Right hindlimb (tissue), 1 donor: ENCODE data around the gene PURA.

Experiments
- DNase-seq: peaks from one replicate; pipeline ENCODE4 v3.0.0-alpha.2; 2018

PURA gene

DNA sequence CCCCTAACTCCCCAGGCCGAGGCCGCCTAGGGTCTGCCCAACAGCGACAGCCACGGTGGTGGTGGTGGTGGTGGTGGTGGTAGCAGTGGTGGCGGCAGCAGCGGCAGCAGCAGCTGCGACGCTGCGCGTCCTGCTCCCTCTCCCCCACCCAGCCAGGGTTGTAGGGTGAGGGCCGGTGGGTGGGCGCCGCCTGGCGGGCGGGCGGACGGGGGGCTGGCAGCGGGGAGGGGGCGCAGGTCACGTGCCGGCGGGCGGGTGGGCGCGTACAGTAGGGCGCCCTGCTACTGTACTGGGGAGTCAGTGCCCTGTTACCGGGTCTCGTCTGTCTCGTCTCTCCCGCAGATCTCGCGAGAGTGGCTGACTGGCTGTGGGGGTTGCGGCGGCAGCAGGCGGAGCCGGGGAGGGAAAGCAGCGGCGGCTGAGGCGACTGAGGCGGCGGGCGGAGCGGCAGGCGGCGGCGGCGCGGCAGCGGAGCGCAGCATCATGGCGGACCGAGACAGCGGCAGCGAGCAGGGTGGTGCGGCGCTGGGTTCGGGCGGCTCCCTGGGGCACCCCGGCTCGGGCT is at the start of gene PURA:
TSS of gene PURA (plus strand) at position 411 of the 565 bp plus-strand sequence. CDS start at position 484, 73 bp downstream.
- peak; percentile 97 for DNase-seq

DNA sequence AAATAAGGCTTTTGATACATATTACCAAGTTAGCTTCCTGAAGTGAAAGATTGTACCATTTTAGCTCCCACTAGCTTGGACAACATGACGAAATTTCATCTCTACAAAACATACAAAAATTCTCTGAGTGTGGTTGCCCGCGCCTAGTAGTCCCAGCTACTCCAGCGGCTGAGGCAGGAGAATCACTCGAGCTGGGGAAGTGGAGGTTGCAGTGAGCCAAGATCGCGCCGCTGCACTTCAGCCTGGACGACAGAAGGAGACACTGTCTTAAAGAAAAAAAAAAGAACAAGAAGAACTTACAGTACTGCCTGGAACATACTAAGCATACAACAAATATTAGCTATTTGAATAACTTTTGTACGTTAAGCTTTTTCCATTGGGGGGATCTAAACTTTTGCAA is 41.1 kb upstream of the PURA start:
- no peak for DNase-seq

DNA sequence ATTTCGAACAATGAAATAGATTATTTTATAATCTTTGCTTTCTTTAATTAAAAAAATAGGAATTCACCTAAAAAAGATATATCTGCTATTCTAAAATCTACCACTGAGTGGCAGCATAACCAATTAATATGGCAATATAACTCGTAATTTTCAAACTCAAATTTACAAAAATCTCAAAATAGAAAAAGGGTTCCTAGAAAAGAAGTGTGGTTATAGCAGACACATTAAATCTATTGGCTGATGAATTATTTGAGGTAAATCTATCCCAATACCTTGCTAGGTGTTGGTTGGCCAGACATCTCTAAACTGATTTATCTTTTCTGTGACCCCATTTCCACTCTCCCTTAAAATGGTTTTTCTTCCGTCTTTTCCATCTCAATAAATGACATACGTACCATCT is 40.6 kb upstream of the PURA start:
- DNase-seq, result no peak

DNA sequence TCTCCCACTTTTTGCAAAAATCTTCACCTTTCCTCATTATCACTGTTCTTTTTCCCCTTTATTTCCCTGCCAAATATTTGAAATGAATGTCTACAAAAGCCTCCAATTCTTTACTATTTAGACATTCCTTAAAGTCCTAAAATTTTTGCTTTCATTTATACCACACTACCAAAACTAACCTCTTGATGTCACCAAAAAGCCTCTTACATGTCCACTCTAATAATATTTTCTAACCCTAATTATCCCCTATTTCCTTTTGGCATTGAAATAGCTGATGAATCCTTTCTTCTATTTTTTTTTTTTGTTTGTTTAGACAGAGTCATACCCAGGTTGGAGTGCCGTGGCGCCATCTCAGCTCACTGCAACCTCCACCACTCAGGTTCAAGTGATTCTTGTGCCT is 38.5 kb upstream of the PURA start:
- no peak for DNase-seq

DNA sequence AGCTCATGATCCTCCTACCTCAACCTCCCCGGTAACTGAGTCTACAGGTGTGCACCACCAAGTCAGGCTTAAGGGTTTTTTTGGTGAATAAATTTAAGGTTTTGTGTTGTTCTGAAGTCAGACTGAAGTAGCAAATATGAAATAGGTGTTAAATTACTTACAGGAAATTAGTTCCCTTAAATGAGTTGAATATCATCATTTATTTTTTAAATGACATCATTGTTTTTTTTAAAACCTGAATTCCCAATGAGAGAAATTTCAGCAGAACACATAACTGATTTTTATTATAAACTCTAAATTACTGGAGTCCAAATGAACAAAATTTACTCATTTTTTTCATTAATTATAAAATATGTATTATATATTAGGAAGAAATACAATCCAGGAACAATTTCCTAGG is 37.8 kb upstream of the PURA start:
- DNase-seq, result no peak

DNA sequence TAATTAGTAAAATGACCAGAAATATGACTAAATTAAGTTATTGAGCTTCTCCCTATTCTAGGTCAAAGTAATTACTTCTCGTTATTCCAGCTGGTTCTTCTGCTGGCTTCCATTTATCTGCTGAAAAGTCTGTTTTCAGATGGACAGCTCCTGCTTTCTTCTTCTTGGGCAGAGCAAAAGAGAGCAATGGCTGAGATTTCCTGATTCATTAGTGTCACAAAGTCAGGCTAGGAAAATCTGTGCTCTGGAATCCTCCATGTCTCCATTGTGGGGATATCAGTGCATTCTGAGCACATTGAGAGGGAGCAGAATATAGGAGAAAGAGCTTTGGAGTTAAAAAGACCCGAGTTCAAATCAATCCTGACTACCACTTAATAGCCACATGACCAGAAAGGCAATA is 37.1 kb upstream of the PURA start:
- no peak for DNase-seq

DNA sequence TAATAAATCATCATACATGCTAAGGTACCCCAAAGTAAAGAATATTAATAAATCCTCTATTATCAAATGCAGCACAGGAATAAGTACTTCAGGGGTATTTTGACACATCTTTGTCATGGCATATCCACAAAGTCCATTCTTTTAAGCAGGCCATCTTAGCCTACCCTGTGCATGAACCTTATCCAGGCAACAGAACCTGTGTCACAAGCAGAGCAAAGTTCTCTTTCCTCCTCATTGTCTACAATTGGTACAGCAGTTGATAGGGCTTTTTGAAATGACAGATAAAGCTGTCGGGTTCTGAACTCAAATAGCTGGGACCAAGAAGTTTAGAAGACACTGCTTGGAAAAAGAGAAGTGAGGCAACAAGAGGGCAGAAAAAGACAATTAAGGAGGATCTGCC is 30.8 kb upstream of the PURA start:
- DNase-seq, result no peak

DNA sequence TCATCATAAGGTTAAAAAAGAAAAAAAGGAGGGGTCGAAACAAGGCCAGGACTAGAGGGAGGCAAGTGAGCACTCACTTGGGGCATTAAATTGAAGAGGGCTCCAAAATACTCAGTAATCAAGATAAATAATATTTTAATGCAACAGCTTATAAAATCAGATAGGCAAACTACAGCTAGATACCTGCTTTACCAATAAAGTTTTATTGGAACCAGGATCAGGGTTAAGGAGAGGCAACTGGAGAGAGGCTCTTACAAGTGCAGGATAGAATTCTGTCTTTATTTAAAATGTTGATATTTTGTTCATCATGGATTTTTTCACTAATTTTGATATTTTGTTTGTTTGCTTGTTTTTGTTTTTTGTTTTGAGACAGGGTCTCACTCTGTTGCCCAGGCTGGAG is 30.3 kb upstream of the PURA start:
- DNase-seq, result no peak

DNA sequence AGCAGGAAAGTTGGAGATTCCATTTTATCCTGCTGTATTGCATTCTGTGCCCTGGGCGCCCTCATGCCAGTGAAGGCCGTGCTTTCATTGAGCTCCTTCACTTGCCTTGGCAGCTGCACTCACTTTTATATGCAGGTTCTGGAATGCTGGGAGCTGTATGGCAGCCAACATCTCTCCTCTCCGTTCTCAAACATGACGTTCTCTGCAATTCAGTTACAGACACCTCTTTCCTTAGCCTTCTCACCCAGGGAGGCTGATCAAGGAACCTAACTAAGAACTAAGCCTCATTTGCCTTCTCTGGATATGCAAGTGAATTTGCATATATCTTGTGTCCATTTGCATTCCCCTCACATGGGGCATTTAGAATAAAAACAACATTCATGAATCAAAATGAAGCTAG is 29.4 kb upstream of the PURA start:
- DNase-seq, result no peak

DNA sequence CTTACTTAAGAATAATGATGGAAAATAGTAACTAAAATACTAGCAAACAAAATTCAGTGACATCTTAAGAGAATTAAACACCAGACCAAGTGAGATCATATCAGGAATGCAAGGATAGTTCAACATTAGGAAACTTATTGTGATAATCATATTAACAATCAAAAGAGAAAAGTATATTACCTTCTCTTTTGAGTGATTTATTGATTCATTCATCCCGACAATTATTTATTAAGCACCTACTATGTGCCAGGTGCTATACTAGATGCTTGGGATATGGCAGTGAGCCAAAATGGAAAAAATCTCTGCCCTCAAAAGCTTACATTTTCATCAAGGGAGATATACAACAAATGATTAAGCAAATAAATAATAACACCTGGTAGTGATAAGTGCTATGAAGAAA is 23.7 kb upstream of the PURA start:
- DNase-seq, result no peak

DNA sequence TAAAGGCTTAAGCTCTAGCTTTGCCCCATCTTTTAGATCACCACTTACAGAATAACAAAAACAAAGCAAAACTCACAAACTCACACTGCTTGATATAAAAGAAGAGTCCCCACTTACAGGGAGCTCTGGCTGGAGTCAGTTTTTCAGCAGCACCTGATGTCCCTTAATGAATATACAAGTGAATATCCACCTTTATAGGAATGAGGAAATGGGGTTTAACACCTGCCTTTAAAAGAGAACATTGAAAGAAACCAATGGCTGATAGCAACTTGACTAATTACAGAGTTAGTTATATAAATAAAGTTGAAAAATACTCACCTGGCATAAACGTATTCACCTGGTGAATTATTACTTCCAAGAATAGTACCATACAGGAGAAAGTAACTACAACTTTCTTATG is 20.7 kb upstream of the PURA start:
- no peak for DNase-seq

DNA sequence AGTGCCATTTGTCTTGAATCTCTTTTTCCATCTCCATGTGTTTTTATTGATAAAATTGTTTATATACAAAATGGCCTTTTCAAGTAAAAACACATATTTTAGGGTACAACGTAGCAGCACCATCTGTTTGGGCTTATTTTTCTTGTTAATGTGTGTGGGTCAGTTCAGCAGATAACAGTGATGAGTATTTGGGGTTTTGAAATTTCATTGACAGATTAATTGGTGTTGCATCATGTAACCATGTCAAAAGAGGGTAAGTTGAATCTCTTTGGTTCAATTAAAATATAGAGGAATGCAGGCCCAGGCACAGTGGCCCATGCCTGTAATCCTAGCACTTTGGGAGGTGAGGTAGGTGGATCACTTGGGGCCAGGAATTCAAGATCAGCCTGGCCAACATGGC is 20.0 kb upstream of the PURA start:
- DNase-seq, result no peak

DNA sequence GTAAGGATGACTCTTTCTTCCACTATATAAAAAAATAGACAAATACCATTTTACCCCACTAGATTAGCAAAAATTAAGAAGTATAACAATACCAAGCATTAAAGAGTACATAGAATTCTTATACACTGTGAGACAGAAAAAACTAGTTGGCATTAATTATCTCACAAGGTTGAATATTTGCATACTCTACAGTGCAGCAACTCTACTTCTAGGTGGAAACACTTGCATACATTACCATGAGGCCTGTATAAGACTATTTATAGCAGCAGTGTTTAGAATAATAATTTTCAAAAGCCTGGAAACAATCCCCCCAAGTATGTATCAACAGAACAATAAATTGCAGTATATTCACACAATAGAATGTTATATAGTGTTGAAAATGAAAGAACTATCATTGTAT is 19.0 kb upstream of the PURA start:
- no peak for DNase-seq

DNA sequence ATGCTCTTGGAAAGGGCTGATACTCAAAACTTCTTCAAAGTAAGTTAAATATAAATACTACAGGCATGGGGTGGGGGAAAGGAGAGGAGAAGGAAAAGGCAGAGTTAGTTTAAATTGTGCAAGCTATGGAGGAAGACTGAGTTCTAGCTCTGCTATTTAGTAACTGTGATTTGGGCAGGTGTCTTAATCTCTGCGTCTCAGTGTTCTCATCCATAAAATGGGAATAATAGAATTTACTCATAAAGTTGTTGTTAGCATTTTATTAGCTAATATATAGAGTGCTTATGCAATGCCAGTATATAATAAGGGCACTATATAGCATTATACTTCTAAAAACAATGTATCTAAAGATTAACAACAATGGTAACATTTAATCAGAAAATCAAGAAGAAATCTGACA is 12.7 kb upstream of the PURA start:
- no peak for DNase-seq

DNA sequence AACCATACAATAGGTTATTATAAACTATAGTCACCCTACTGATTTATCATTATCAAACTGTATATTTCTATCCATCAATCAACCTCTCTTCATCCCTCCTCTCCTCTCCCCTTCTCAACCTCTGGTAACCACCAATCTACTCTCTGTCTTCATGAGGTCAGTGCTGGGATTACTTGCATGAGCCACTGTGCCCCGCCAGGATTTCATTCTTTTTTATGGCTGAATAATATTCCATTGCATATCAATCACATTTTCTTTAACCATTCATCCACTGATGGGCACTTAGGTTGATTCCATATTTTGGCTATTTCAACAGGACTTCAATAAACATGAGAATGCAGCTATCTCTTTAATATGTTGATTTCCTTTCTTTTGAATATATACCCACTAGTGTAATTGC is 10.8 kb upstream of the PURA start:
- no peak for DNase-seq

DNA sequence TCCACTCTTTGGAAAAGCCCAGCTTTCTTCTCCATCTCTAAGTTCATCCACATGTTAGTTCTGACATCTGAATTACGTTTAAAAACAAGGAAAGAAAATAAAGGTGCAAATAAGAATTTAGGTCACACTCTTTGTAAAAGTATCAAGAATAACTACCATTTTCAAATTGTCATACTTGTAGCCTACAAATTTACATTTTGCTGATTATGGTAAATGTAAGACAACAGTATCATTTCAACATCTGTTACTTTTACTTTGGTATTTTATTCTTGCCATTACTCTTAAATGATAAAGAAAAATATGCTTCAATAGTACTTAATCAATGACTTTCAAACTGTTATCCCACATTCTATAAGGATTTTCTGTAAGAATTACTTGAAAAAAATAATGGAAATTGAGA is 9.8 kb upstream of the PURA start:
- DNase-seq, result no peak

DNA sequence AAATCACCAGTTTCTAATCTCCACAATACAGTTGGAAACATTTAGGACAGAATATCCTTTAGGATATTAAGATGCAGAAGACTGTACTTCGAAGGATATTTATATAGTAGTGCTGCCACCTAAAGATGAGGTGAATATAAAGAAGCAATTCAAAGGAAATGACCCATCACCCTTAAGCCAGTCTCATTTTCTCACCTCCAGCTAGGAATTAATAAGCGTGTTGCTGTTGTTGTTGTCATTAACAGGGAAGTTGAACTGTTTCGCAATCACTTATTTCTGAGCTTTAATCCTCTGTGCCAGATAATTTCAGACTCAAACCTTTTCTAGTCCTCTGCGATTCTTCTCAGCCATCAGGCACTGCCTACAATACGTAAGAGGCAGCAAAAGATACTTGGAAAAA is 7.8 kb upstream of the PURA start:
- no peak for DNase-seq

DNA sequence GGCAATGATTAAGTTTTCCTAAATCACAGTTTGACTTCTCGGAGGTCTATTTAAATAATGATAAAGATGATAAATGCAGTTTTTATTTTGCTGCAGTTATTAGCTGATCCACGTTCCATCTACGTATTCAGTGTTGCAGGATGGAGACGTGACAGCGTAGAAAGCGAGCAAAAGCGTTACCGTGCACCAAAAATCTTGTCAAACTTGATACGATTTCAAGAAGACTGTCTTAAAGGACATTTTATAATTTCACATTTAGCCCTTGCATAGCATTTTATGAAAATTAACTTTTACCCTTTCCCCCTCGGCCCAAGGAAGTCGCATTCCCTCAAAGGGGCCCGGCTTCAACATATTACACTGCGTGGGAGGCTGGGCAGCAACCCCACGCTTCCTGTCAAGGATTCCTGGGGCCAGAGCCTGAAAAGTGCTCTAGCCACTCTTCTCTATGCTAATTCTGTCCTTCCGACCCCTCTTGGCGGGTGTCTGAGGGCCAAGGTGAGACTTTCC is 7.1 kb upstream of the PURA start:
- no peak for DNase-seq

DNA sequence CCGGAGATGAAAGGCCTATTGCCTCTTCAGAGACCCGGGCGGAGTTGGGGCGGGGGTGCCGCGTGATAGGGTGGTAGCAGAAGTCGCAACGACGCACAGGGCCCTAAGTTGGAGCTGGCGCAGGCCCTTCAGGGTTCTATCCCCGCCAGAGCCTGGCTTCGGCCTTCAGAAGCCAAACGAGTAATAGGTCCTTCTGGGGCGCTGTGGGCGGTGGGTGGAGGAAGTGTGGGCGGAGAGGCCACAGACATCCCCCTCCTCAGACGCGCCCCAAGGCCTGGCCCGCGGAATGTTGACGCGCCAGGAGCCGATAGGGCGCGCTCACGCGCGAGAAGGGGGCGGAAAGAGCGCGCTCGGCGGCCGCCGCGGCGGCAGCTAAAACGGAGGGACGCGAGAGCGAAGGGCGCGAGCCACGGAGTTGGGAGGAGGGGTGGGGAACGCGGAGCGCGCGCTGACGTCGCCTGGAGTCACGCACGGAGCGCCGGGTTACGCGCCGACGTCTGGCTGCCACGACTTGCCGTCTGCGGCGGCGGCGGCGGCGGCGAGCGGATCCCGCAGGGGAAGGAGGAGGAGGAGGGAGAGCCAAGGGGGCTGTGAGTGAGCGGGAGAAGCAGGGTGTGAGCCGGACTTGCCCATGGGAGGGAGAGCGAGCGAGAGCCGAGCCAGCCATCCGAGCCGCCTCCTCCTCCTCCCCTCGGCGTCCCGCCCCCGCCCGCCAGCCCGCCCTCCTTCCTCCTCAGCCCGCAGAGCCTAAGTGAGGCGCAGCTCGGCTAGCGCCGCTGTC is 6.4 kb upstream of the PURA start:
- DNase-seq, result peak; percentile 94

DNA sequence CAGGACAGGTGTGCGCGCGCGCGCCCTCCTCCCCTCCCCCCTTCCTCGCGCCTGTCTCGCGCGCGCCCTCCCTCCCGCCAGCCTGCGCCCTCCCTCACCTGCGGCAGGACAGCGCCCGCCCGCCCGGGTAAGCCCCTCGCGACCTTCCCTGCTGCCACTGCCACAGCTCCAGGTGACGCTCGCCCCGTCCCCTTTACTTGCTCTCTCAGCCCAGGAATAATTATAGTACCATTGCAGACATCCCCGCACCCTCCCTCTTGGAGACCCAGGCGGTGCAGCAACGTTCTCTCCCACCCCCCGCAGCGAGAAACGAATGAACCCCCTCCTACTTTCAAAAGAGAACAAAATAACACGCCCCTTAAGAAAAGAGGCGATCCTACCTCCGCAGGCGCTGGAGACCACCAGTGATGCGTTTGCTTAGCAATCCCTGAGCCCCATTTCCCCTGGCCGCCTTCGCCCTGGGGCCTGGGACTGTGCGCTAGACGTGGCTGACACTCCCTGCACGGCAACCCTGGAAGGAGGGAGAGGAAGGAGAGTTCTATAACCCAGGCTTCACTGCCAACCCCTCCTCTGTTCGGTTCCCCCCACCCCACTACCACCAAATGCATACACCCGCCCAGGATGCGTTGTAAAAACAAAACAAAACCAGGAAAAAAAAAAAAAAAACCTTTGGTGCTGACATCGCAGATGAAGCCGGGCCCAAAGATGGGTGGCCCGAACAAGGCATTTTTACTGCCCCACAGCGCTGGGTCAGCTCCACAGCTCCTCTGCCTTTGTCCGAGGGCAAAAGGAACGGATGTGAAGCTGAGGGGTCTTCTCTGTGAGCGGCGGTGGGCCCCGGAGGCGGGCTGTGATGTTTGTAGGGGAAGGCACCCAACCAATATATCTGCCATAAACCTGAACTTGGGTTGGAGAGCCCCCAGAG is 5.6 kb upstream of the PURA start:
- DNase-seq, result peak; percentile 29

DNA sequence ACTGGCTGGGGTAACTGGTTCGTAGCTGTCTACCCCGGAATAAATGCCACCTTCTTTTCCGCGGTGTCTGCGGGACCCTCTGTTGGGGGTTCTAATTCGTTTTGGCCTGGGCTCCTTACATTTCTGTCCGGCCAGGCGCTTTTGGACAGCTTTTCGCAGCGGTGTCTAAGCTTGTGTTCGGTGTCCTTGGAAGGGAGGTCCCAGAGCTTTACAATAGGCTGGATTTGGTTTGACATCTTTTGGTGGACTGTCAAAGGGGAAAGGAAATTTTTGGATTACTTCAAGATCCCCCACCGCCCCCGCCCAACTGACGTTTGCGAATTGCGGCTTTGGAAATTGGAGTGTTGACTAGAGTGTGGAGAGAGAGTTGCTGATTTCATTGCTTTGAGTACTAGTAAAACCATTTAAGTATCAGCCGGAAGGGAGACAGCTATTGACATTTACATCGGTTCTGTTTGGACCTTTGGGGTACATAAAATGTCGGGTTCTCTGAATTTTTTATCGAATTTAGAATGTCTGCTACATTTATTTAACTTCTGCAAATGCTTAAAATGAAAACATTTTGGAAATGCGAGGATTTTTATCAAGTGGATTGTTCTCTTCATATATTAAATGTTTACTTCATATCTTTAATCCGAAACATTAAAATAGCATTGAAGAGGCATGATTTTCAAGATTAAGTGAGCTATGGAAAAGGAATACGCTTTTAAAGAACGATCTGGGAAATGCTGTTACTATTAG is 4.7 kb upstream of the PURA start:
- peak; percentile 36 for DNase-seq

DNA sequence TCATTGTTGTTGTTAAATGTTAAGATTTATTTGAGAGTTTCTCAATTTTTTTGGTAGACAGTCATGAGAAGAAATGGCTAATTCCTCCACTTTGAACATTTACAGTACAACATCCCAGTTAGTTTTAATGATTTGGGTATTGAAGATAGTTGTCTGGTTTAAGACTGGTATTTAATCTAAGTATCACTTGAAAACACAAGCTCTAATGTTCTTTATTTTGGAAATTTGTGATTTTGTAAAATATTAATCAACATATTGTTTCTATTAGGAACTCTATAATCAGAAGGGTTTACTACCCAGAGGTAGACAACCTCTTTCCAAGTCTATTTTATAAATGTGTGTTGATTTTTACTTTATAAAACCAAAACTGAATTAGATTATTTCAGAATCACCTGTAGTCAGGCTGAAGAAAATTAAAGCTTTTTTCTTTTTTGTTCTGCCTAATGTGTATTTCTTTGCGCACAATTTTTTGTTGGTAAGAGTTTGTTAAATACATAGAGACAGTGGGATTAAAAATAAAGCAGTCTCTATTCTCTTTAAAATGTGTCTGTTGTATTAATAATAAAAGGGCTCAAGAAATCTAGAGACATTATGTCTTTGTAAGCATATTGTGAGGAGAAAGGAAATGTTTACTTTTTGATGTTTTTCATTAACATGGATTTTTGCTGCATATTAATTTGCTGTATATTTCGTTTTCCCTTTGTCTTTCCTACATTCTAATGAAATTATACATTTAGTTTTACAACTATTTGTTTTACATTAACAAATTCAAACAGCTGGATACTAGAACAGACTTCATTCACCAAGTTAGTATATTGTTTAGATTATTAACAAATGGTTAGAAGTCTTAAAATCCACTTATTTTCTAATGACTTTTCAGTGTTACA is 3.9 kb upstream of the PURA start:
- DNase-seq, result no peak
